ENCODE data around the gene INTS2. TPM values are rescaled to one million over a fixed set of nuclear protein-coding genes. Genes with fewer than 3 reads are reported as not detected.

INTS2 gene
- total RNA-seq, 1 experiment from 2014 or later, result 9.4 TPM

DNA sequence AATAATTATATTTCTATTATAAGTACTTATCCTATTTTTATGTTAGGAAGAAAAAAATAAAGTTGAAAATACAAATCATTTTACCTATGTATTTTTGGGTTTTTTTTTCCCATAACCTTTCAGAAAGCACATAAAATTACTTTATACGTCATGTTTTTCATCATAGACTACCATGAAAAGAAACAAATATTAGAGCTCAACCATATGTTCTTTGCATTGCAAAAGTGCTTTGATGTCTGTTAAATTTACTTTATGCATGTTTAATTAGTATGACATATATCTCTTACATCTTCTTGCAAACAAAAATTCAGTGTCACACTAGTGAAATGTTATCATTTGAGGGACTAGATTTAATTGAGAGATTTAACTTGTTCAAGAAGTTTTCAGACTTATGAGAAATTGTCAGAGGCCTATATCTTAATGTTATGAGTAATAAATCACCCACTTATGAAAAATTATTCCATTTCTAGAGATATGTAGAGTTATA lies 88.4 kb downstream of the INTS2 start:
- Mint-ChIP-seq H3K36me3 (ENCODE audit: insufficient read depth, unreplicated experiment) (no peaks in the 10 kb centered on the region), H3K9me3 (ENCODE audit: low read depth, unreplicated experiment) (no peaks in the 10 kb centered on the region), H3K27me3 (ENCODE audit: unreplicated experiment) (no peaks in the 10 kb centered on the region), H3K4me1 (ENCODE audit: low read depth, unreplicated experiment) (no peaks in the 10 kb centered on the region), H3K4me3 (ENCODE audit: low read depth, unreplicated experiment) (no peak overlapping the region), H3K27ac (ENCODE audit: unreplicated experiment) (no peak overlapping the region)
- TF ChIP-seq, protein P1, sequence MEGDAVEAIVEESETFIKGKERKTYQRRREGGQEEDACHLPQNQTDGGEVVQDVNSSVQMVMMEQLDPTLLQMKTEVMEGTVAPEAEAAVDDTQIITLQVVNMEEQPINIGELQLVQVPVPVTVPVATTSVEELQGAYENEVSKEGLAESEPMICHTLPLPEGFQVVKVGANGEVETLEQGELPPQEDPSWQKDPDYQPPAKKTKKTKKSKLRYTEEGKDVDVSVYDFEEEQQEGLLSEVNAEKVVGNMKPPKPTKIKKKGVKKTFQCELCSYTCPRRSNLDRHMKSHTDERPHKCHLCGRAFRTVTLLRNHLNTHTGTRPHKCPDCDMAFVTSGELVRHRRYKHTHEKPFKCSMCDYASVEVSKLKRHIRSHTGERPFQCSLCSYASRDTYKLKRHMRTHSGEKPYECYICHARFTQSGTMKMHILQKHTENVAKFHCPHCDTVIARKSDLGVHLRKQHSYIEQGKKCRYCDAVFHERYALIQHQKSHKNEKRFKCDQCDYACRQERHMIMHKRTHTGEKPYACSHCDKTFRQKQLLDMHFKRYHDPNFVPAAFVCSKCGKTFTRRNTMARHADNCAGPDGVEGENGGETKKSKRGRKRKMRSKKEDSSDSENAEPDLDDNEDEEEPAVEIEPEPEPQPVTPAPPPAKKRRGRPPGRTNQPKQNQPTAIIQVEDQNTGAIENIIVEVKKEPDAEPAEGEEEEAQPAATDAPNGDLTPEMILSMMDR (IDR thresholded peaks at IDR 0.05; ENCODE audit: unreplicated experiment), result no peak
- no TSS peak for BruUV-seq (replicated peaks)
- intact Hi-C loops (cut with micrococcal nuclease; ENCODE audit: unreplicated experiment), result loop anchor here (5.0 kb wide), 1 partner anchor 257 kb away; no protein-coding TSS in a partner anchor
- CTCF ChIA-PET, result no interaction called here
- no peak for DNase-seq

DNA sequence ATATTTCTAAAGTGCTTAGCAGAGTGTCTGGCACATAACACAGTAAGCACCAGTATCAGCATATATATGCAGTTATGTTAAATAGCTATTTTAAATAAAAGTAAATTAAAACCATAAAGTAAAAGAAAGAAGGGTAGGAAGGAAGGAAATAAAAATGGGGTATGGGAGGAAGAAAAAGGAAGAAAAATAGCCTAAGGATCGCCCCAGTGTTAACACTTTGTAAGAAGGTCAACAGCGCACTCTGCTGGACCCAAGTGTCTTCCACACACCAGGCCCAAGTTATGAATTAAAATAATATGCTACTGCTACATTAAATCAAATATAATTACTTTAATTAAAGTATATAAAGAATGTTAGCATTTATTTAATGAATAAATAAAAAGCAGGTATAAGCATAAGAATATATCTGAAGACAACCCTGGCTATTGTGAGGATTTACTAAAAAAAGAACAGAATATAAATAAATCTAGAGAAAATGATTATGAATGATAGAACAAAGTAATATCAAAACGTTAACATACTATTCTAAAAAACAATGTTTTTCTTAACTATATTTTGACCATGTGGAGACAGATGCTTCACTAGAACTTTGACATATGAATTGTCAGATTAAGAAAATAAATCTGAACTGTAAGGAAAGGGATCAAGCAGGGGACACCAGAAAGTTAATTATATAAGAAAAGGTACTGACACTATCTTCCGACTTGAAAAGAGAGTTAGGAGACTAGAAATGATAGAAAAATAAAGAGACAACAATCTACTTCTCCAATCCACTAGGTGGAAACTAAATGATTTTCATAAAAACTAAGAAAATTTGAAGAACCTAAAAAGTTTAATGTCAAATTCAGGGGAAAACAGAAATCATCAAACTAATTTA lies 90.4 kb downstream of the INTS2 start:
- CTCF ChIA-PET, result no interaction called here
- TF ChIP-seq, protein P1 (IDR thresholded peaks at IDR 0.05; ENCODE audit: unreplicated experiment), result peak; percentile 38
- no peak overlapping the region for H3K4me3 Mint-ChIP-seq (ENCODE audit: low read depth, unreplicated experiment)
- no peak overlapping the region for H3K27ac Mint-ChIP-seq (ENCODE audit: unreplicated experiment)
- H3K4me1 Mint-ChIP-seq (ENCODE audit: low read depth, unreplicated experiment), result no peaks in the 10 kb centered on the region
- intact Hi-C loops (cut with micrococcal nuclease; ENCODE audit: unreplicated experiment), result loop anchor here (1.0 to 5.0 kb wide), 2 partner anchors 201 to 255 kb away; no protein-coding TSS in a partner anchor
- no peaks in the 10 kb centered on the region for H3K27me3 Mint-ChIP-seq (ENCODE audit: unreplicated experiment)
- no peaks in the 10 kb centered on the region for H3K9me3 Mint-ChIP-seq (ENCODE audit: low read depth, unreplicated experiment)
- DNase-seq, result peak; percentile 39
- no TSS peak for BruUV-seq (replicated peaks)
- no peaks in the 10 kb centered on the region for H3K36me3 Mint-ChIP-seq (ENCODE audit: insufficient read depth, unreplicated experiment)

DNA sequence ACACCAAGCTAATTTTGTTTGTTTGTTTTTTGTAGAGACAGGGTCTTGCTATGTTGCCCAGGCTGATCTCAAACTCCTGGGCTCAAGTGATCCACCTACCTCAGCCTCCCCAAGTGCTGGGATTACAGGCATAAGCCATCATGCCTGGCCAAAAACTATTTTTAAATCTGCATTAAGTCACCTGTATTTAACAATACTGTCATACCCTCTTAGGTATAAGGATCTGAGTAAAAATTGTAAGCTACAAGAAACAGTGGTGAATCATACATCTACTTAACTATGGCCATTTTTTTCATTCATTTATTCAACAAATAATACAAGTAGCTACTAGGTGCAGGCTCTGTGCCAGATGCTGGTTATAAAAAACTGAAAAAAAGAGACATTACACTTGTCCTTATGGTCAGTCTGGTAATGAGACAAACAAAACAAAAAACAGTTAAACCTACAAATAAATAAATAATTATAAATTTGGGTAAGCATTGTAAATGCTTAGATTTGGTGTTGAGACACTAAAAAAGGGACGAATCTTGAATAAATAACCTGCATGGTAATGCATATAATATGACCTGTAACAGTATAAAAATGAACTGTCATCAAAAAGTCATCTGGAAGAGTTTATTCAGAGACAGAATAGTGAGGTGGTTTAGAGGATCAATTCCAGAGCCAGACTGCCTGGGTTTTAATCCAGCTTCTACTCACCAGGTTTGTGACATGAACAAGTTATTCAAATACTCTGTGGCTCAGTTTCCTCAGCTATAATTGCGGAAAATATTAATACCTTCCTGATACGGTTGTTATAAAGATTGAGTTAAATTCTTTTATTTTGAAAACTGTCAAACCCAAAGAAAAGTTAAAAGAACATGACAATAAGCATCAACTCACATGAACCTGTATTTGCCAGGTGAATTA lies 91.3 kb downstream of the INTS2 start:
- CTCF ChIA-PET, result interaction anchor here (0.7 kb wide), 1 partner anchor 262 kb away, joined by 3 read pairs; no protein-coding TSS in a partner anchor
- no peak for DNase-seq
- intact Hi-C loops (cut with micrococcal nuclease; ENCODE audit: unreplicated experiment), result loop anchor here (1.0 to 5.0 kb wide), 2 partner anchors 200 to 254 kb away; no protein-coding TSS in a partner anchor
- Mint-ChIP-seq H3K27me3 (ENCODE audit: unreplicated experiment) (no peaks in the 10 kb centered on the region), H3K36me3 (ENCODE audit: insufficient read depth, unreplicated experiment) (no peaks in the 10 kb centered on the region), H3K9me3 (ENCODE audit: low read depth, unreplicated experiment) (no peaks in the 10 kb centered on the region), H3K27ac (ENCODE audit: unreplicated experiment) (no peak overlapping the region), H3K4me3 (ENCODE audit: low read depth, unreplicated experiment) (no peak overlapping the region), H3K4me1 (ENCODE audit: low read depth, unreplicated experiment) (no peaks in the 10 kb centered on the region)
- TF ChIP-seq, protein P1 (IDR thresholded peaks at IDR 0.05; ENCODE audit: unreplicated experiment), result no peak
- BruUV-seq (replicated peaks), result no TSS peak

DNA sequence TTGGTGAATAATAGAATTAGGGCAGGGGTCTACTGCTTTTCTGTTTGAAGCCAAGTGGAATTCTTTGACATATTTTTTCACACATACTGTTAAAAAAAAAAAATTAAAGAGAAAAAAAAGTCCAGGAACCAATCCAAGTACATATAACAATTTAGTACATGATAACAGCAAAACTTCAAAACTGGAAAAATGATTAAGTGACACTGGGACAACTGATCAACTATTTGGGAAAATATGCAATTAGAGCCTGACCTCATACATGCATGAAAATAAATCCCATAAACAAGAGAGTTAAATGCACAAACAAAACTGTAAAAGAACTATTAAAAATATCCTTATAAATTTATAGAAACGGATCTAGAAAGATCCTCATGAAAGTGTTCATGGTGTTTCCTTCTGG lies 92.2 kb downstream of the INTS2 start:
- no peak for DNase-seq
- CTCF ChIA-PET, result no interaction called here
- no peaks in the 10 kb centered on the region for H3K27me3 Mint-ChIP-seq (ENCODE audit: unreplicated experiment)
- BruUV-seq (replicated peaks), result no TSS peak
- H3K4me1 Mint-ChIP-seq (ENCODE audit: low read depth, unreplicated experiment), result no peaks in the 10 kb centered on the region
- TF ChIP-seq, protein P1 (IDR thresholded peaks at IDR 0.05; ENCODE audit: unreplicated experiment), result no peak
- no peaks in the 10 kb centered on the region for H3K9me3 Mint-ChIP-seq (ENCODE audit: low read depth, unreplicated experiment)
- H3K4me3 Mint-ChIP-seq (ENCODE audit: low read depth, unreplicated experiment), result no peak overlapping the region
- intact Hi-C loops (cut with micrococcal nuclease; ENCODE audit: unreplicated experiment), result loop anchor here (5.0 kb wide), 1 partner anchor 253 kb away; no protein-coding TSS in a partner anchor
- no peaks in the 10 kb centered on the region for H3K36me3 Mint-ChIP-seq (ENCODE audit: insufficient read depth, unreplicated experiment)
- H3K27ac Mint-ChIP-seq (ENCODE audit: unreplicated experiment), result no peak overlapping the region

Data from Calu3 (cell line).